IMR-90 (cell line): Measurements from ENCODE around the gene VAC14. TPM values are rescaled to one million over a fixed set of nuclear protein-coding genes. Genes with fewer than 3 reads are reported as not detected.

ENCODE experiments used
- CTCF ChIP-seq: conservative IDR thresholded peaks from 2 replicates; pipeline ENCODE4 v1.5.1; 2012; ENCODE audit warnings: mild to moderate bottlenecking, low read depth, low read length, improper control_type of control experiment
- polyA plus RNA-seq, 3 experiments: library from polyadenylated mRNA; depleted of rRNA; stranded (reverse); fragments of >200 nt; gene quantifications; 2 replicates each; pipeline ENCODE4 v1.2.3, GENCODE V29; 2012; ENCODE audit warnings: low replicate concordance in 1 of 3
- total RNA-seq: library from RNA; depleted of rRNA; stranded (reverse); fragments of >200 nt; gene quantifications from 2 replicates; pipeline ENCODE4 v1.2.3, GENCODE V29; 2012

VAC14 gene
- total and polyA plus RNA-seq, 2 of the 4 experiments (the other 2 are of a cell fraction): 21.1 to 40.2 TPM

GRCh38 chr16:70725912-70726828, 74.8 kb downstream of the VAC14 start (continued):
- no peak for TF ChIP-seq CTCF
